ENCODE data around the gene RHOT2. TPM values are rescaled to one million over a fixed set of nuclear protein-coding genes. Genes with fewer than 3 reads are reported as not detected.

The RHOT2 gene
- total RNA-seq, 1 experiment from 2014 or later = 210 TPM

- H3K27me3 ChIP-seq (ENCODE audit: insufficient read depth, low read length) = no peaks in the 10 kb centered on the region
- H4K8ac ChIP-seq (replicated peaks; ENCODE audit: insufficient read length, low read depth, low read length) = no peak overlapping the region
- H4K5ac ChIP-seq (ENCODE audit: insufficient read length, low read depth, low read length) = no peak overlapping the region
- H3K27ac Mint-ChIP-seq = no peak overlapping the region; a peak in 1 of 7 replicates
- H2BK120ac ChIP-seq (ENCODE audit: low read depth, low read length, poor library complexity, severe bottlenecking) = no peak overlapping the region
- H3K9ac ChIP-seq (ENCODE audit: extremely low read depth, insufficient read length, low read length) = no peak overlapping the region
- H2BK5ac ChIP-seq (ENCODE audit: insufficient read length, low read length) = no peak overlapping the region
- no peak for DNase-seq
- H3K4me1 Mint-ChIP-seq = peaks cover 11 to 25% of the 10 kb centered on the region in 2 experiments
- no peak overlapping the region for H2BK20ac ChIP-seq (ENCODE audit: low read depth, low read length, poor library complexity, severe bottlenecking)
- peak overlapping the region; percentile 52 to 72 for H3K4me3 Mint-ChIP-seq
- H3K18ac ChIP-seq (ENCODE audit: insufficient read length, low read depth, low read length) = no peak overlapping the region
- peaks cover 2% of the 10 kb centered on the region; the same call in 1 of the 2 replicates for H3K27me3 Mint-ChIP-seq (ENCODE audit: low read depth)
- H2AFZ ChIP-seq (ENCODE audit: low read length) = no peak overlapping the region
- no peak overlapping the region for H2AK5ac ChIP-seq (ENCODE audit: insufficient read length, low read length)
- H4K20me1 ChIP-seq (ENCODE audit: control insufficient read depth, insufficient read depth, insufficient read length) = no peaks in the 10 kb centered on the region
- no peak overlapping the region for H2BK15ac ChIP-seq (ENCODE audit: low read depth, low read length)
- H3K23me2 ChIP-seq (ENCODE audit: insufficient read length, low read depth, low read length, poor library complexity, severe bottlenecking) = peaks cover 13% of the 10 kb centered on the region
- no peak overlapping the region for H3T11ph ChIP-seq (ENCODE audit: low read length)
- no peak overlapping the region for H4K91ac ChIP-seq (ENCODE audit: insufficient read length, low read depth, low read length)
- no peak overlapping the region for H3K27ac ChIP-seq (ENCODE audit: insufficient read length, low read depth, low read length)
- H3K9me3 ChIP-seq (ENCODE audit: control insufficient read depth, low read depth, low read length) = no peaks in the 10 kb centered on the region
- no peak overlapping the region for H3K14ac ChIP-seq (ENCODE audit: insufficient read depth, low read length)
- H3K36me3 Mint-ChIP-seq (ENCODE audit: insufficient read depth in 1 of 3, low read depth in 3 of 3) = peaks cover 0 to 6% (median 1%) of the 10 kb centered on the region in 3 experiments; a peak in 4 of 7 replicates
- no peaks in the 10 kb centered on the region; the same call in 1 of the 2 replicates for H3K4me1 ChIP-seq (ENCODE audit: insufficient read depth, low read length)
- no CpG with 5 or more reads among the region's 15 CpGs for WGBS (ENCODE audit: extremely low coverage, insufficient read length, low lambda C conversion rate)
- H3K9me3 Mint-ChIP-seq = peaks cover 3% of the 10 kb centered on the region in 2 experiments; a peak in 2 of 5 replicates
- peaks cover 2% of the 10 kb centered on the region; the same call in 1 of the 2 replicates for H3K79me2 ChIP-seq (ENCODE audit: insufficient read depth, low read length)
- no peak overlapping the region for H3K23ac ChIP-seq (ENCODE audit: insufficient read length, low read depth, low read length)
- TF ChIP-seq CTCF (conservative IDR thresholded peaks at IDR 0.05) = no peak
- no peak overlapping the region for H3K4ac ChIP-seq (ENCODE audit: low read depth, low read length)
- no peaks in the 10 kb centered on the region for H3K79me1 ChIP-seq (ENCODE audit: insufficient read depth, low read depth, low read length, poor library complexity, severe bottlenecking)
- H3K4me2 ChIP-seq (ENCODE audit: insufficient read depth, insufficient read length, low read length) = no peak overlapping the region
- H3K56ac ChIP-seq (ENCODE audit: insufficient read length, low read depth, low read length) = no peak overlapping the region
- no peak overlapping the region for H2BK12ac ChIP-seq (ENCODE audit: insufficient read length, low read depth, low read length)
Observed at GRCh38 chr16:638034-638543, 29.8 kb upstream of the RHOT2 start.

Measured in H9 (cell line).